ENCODE results near the gene GREB1L.

- TF ChIP-seq ZNF274 (IDR thresholded peaks at IDR 0.05; ENCODE audit: low read depth, low read length): no peak
- TF ChIP-seq YY1 (IDR thresholded peaks at IDR 0.05; ENCODE audit: insufficient read depth, insufficient read length): no peak
Observed at GRCh38 chr18:21548647-21549046, 306.6 kb downstream of the GREB1L start.
